ENCODE data around the gene MYOT. TPM values are rescaled to one million over a fixed set of nuclear protein-coding genes. Genes with fewer than 3 reads are reported as not detected.

Gene MYOT
- total RNA-seq, 1 donor from 2014 or later: not detected

DNA sequence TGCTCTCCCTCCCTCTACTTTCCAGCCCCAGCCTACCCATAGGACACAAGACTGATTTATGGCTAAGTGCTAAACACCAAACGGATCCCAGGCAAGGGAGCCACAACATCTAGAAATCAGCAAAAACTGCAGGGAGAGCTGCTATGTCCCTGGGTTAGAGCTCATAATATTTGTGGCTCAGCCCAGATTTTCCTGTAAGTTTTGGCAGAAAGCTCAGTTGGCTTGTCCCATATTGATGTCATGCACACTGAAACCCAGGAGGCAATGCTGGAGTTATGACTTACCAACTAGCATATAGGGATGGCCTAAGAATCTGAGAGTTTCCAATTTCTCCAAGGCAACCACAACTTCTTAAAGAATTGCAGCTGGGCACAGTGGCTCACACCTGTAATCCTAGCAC lies 44.7 kb upstream of the MYOT start:
- Histone ChIP-seq H4K20me1 (ENCODE audit: insufficient read depth, low read length) (no peaks in the 10 kb centered on the region), H3K79me2 (ENCODE audit: insufficient read depth, low read length) (no peaks in the 10 kb centered on the region), H3K4me3 (ENCODE audit: insufficient read depth, low read depth, low read length) (no peak overlapping the region), H3K9me3 (ENCODE audit: insufficient read depth, low read depth, low read length) (no peaks in the 10 kb centered on the region), H3K4me2 (ENCODE audit: low read length) (no peak overlapping the region), H2AFZ (ENCODE audit: low read depth, low read length) (no peak overlapping the region), H3K9ac (ENCODE audit: low read length) (no peak overlapping the region), H3K27me3 (ENCODE audit: insufficient read depth, low read length) (peaks cover 7% of the 10 kb centered on the region), H3K36me3 (ENCODE audit: insufficient read depth, low read length) (no peaks in the 10 kb centered on the region), H3K27ac (ENCODE audit: low read depth, low read length) (no peak overlapping the region), H3K4me1 (ENCODE audit: insufficient read depth, low read length) (no peaks in the 10 kb centered on the region)
- Mint-ChIP-seq H3K4me3 (ENCODE audit: unreplicated experiment) (no peak overlapping the region), H3K27ac (ENCODE audit: unreplicated experiment) (no peak overlapping the region), H3K36me3 (ENCODE audit: low read depth, unreplicated experiment) (no peaks in the 10 kb centered on the region), H3K4me1 (ENCODE audit: low read depth, unreplicated experiment) (peaks cover 2% of the 10 kb centered on the region), H3K9me3 (ENCODE audit: unreplicated experiment) (no peaks in the 10 kb centered on the region), H3K27me3 (ENCODE audit: low read depth, unreplicated experiment) (peaks cover 6% of the 10 kb centered on the region)
- DNase-seq (ENCODE audit: low read depth) (no peak), FAIRE-seq (no peak)
- TF ChIP-seq, protein P1, sequence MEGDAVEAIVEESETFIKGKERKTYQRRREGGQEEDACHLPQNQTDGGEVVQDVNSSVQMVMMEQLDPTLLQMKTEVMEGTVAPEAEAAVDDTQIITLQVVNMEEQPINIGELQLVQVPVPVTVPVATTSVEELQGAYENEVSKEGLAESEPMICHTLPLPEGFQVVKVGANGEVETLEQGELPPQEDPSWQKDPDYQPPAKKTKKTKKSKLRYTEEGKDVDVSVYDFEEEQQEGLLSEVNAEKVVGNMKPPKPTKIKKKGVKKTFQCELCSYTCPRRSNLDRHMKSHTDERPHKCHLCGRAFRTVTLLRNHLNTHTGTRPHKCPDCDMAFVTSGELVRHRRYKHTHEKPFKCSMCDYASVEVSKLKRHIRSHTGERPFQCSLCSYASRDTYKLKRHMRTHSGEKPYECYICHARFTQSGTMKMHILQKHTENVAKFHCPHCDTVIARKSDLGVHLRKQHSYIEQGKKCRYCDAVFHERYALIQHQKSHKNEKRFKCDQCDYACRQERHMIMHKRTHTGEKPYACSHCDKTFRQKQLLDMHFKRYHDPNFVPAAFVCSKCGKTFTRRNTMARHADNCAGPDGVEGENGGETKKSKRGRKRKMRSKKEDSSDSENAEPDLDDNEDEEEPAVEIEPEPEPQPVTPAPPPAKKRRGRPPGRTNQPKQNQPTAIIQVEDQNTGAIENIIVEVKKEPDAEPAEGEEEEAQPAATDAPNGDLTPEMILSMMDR (IDR thresholded peaks at IDR 0.05; ENCODE audit: insufficient read depth, low read depth, low read length): no peak
- TF ChIP-seq EZH2 (IDR thresholded peaks at IDR 0.05; ENCODE audit: insufficient read depth, low read length): no peak

DNA sequence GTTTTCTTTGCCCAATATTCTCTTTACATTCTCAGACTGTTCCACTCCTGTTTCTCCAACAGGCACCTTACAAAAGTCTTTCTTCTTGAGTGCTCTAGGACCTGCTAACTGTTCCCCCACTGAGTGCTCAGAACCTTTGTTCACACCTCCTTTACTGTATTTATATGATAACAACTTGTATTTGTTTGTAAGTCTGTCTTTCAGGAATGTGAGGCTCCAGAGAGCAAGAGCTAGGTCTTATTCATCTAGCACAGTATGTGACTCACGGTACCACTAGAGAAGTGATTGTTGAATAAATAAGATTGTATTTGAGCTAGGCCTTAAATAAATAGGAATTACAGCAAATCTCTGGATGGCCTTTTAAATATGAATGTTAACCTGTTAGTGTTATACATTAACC lies 42.5 kb upstream of the MYOT start:
- Histone ChIP-seq H3K36me3 (ENCODE audit: insufficient read depth, low read length) (no peaks in the 10 kb centered on the region), H4K20me1 (ENCODE audit: insufficient read depth, low read length) (no peaks in the 10 kb centered on the region), H3K27ac (ENCODE audit: low read depth, low read length) (no peak overlapping the region), H3K9me3 (ENCODE audit: insufficient read depth, low read depth, low read length) (no peaks in the 10 kb centered on the region), H3K27me3 (ENCODE audit: insufficient read depth, low read length) (no peaks in the 10 kb centered on the region), H3K4me2 (ENCODE audit: low read length) (no peak overlapping the region), H3K4me3 (ENCODE audit: insufficient read depth, low read depth, low read length) (no peak overlapping the region), H2AFZ (ENCODE audit: low read depth, low read length) (no peak overlapping the region), H3K79me2 (ENCODE audit: insufficient read depth, low read length) (no peaks in the 10 kb centered on the region), H3K9ac (ENCODE audit: low read length) (no peak overlapping the region), H3K4me1 (ENCODE audit: insufficient read depth, low read length) (no peaks in the 10 kb centered on the region)
- Mint-ChIP-seq H3K36me3 (ENCODE audit: low read depth, unreplicated experiment) (no peaks in the 10 kb centered on the region), H3K27me3 (ENCODE audit: low read depth, unreplicated experiment) (no peaks in the 10 kb centered on the region), H3K27ac (ENCODE audit: unreplicated experiment) (no peak overlapping the region), H3K4me1 (ENCODE audit: low read depth, unreplicated experiment) (peaks cover 4% of the 10 kb centered on the region), H3K9me3 (ENCODE audit: unreplicated experiment) (no peaks in the 10 kb centered on the region), H3K4me3 (ENCODE audit: unreplicated experiment) (no peak overlapping the region)
- TF ChIP-seq, protein P1 (IDR thresholded peaks at IDR 0.05; ENCODE audit: insufficient read depth, low read depth, low read length): no peak
- TF ChIP-seq EZH2 (IDR thresholded peaks at IDR 0.05; ENCODE audit: insufficient read depth, low read length): no peak
- FAIRE-seq (no peak), DNase-seq (ENCODE audit: low read depth) (no peak)

DNA sequence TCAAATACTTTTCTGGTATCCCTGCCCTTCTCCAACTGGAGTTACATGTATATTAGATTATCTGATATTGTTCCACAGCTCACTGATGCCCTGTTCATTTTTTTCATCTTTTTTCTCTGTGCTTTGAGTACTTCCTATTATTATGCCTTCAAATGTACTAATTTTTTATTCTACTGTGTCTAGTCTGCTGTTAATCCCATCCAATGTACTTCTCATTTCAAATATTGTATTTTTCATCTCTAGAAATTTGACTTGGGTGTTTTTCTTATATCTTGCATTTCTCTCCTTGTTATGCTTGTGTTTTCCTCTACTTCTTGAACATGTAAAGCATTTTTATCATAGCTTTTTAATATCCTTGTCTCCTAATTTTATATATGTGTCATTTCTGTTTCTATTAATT lies 41.6 kb upstream of the MYOT start:
- no peak for DNase-seq (ENCODE audit: low read depth)
- Mint-ChIP-seq H3K27ac (ENCODE audit: unreplicated experiment) (no peak overlapping the region), H3K27me3 (ENCODE audit: low read depth, unreplicated experiment) (no peaks in the 10 kb centered on the region), H3K36me3 (ENCODE audit: low read depth, unreplicated experiment) (no peaks in the 10 kb centered on the region), H3K9me3 (ENCODE audit: unreplicated experiment) (no peaks in the 10 kb centered on the region), H3K4me1 (ENCODE audit: low read depth, unreplicated experiment) (peaks cover 4% of the 10 kb centered on the region), H3K4me3 (ENCODE audit: unreplicated experiment) (no peak overlapping the region)
- no peak overlapping the region for H3K4me3 ChIP-seq (ENCODE audit: insufficient read depth, low read depth, low read length)
- no peaks in the 10 kb centered on the region for H3K9me3 ChIP-seq (ENCODE audit: insufficient read depth, low read depth, low read length)
- no peaks in the 10 kb centered on the region for H3K79me2 ChIP-seq (ENCODE audit: insufficient read depth, low read length)
- H3K9ac ChIP-seq (ENCODE audit: low read length): no peak overlapping the region
- TF ChIP-seq EZH2 (IDR thresholded peaks at IDR 0.05; ENCODE audit: insufficient read depth, low read length): no peak
- TF ChIP-seq, protein P1 (IDR thresholded peaks at IDR 0.05; ENCODE audit: insufficient read depth, low read depth, low read length): no peak
- no peak for FAIRE-seq
- no peak overlapping the region for H3K27ac ChIP-seq (ENCODE audit: low read depth, low read length)
- no peaks in the 10 kb centered on the region for H4K20me1 ChIP-seq (ENCODE audit: insufficient read depth, low read length)
- H3K4me1 ChIP-seq (ENCODE audit: insufficient read depth, low read length): no peaks in the 10 kb centered on the region
- no peaks in the 10 kb centered on the region for H3K27me3 ChIP-seq (ENCODE audit: insufficient read depth, low read length)
- H3K36me3 ChIP-seq (ENCODE audit: insufficient read depth, low read length): no peaks in the 10 kb centered on the region
- H2AFZ ChIP-seq (ENCODE audit: low read depth, low read length): no peak overlapping the region
- no peak overlapping the region for H3K4me2 ChIP-seq (ENCODE audit: low read length)
